HepG2 (cell line): ENCODE results near the gene ESYT2. TPM values are rescaled to one million over a fixed set of nuclear protein-coding genes. Genes with fewer than 3 reads are reported as not detected.

Source experiments
- ASH2L ChIP-seq: fragments of 300-600, 200-600 bp; sonication (generic); IDR thresholded peaks from 2 replicates; pipeline ENCODE4 v1.7.0; 2017; ENCODE audit warnings: low read depth, mild to moderate bottlenecking, moderate library complexity, mixed read lengths, low read length; ENCODE audit not compliant: insufficient read length
- KLF15 ChIP-seq: sonication (generic); formaldehyde crosslinking; IDR thresholded peaks from 2 replicates; pipeline ENCODE4 v1.8.1; 2023; ENCODE audit warnings: borderline replicate concordance, mild to moderate bottlenecking, inconsistent platforms, missing genetic modification reagents, mixed read lengths
- MBD4 ChIP-seq: IDR thresholded peaks from 2 replicates; pipeline ENCODE4 v1.6.1; 2012; ENCODE audit warnings: low read length, inconsistent platforms, borderline replicate concordance
- POGZ ChIP-seq: sonication (generic); formaldehyde crosslinking; IDR thresholded peaks from 2 replicates; pipeline ENCODE4 v1.4.0; 2020; ENCODE audit warnings: mild to moderate bottlenecking, missing genetic modification reagents
- SOX5 ChIP-seq: IDR thresholded peaks from 2 replicates; pipeline ENCODE4 v1.6.1; 2016; ENCODE audit warnings: borderline replicate concordance
- ZFP36L2 ChIP-seq: sonication (generic); formaldehyde crosslinking; IDR thresholded peaks from 2 replicates; pipeline ENCODE4 v1.4.0; 2020; ENCODE audit warnings: missing genetic modification reagents
- ZMYM3 ChIP-seq: sonication (generic); formaldehyde crosslinking; IDR thresholded peaks from 2 replicates; pipeline ENCODE4 v1.5.1; 2020; ENCODE audit warnings: mild to moderate bottlenecking, missing genetic modification reagents
- ZNF121 ChIP-seq: sonication (generic); formaldehyde crosslinking; IDR thresholded peaks from 2 replicates; pipeline ENCODE4 v1.5.0; 2020; ENCODE audit warnings: mild to moderate bottlenecking, missing genetic modification reagents
- ZNF33B ChIP-seq: sonication (generic); formaldehyde crosslinking; IDR thresholded peaks from 2 replicates; pipeline ENCODE4 v1.5.1; 2020; ENCODE audit warnings: mild to moderate bottlenecking, missing genetic modification reagents
- ZNF678 ChIP-seq: sonication (generic); formaldehyde crosslinking; IDR thresholded peaks from 2 replicates; pipeline ENCODE4 v1.4.0; 2020; ENCODE audit warnings: mild to moderate bottlenecking, missing genetic modification reagents
- ZNF781 ChIP-seq: sonication (generic); formaldehyde crosslinking; IDR thresholded peaks from 2 replicates; pipeline ENCODE4 v1.5.1; 2020; ENCODE audit warnings: borderline replicate concordance, mild to moderate bottlenecking, missing genetic modification reagents; ENCODE audit errors: not compliant biosample characterization
- polyA plus RNA-seq, 8 experiments: library from polyadenylated mRNA; depleted of rRNA in 3 of 8; stranded (reverse) in 7 of 8; unstranded in 1 of 8; fragments of >200 nt; fragmentation: Illumina TruSeq in 4 of 8; extraction: Trizol in 4 of 8; gene quantifications; 2 replicates each; pipeline versions ENCODE4 v1.2.1 to v1.2.3, GENCODE V29; 2011 to 2016; ENCODE audit warnings: low read depth in 4 of 8, missing spikeins in 1 of 8, mixed read lengths in 1 of 8; ENCODE audit not compliant: insufficient read depth in 1 of 8
- total RNA-seq, 5 experiments: library from RNA; depleted of rRNA; stranded (reverse); fragments of >200 nt; fragmentation: Illumina TruSeq; extraction: Trizol; gene quantifications; 2 replicates each; pipeline ENCODE4 v1.2.3, GENCODE V29; 2016; ENCODE audit warnings: low read depth in 1 of 5
- TF ChIP-seq, protein P1 (sequence below): sonication (generic); formaldehyde crosslinking; IDR thresholded peaks from 2 replicates; pipeline ENCODE4 v1.8.1; 2023; ENCODE audit warnings: mild to moderate bottlenecking, moderate library complexity, missing genetic modification reagents
- TF ChIP-seq, protein P2 (sequence below): sonication (generic); formaldehyde crosslinking; IDR thresholded peaks from 2 replicates; pipeline ENCODE4 v1.4.0; 2020; ENCODE audit warnings: missing genetic modification reagents
- TF ChIP-seq, protein P3 (sequence below): sonication (generic); formaldehyde crosslinking; IDR thresholded peaks from 2 replicates; pipeline ENCODE4 v1.5.1; 2020; ENCODE audit warnings: missing genetic modification reagents, mild to moderate bottlenecking, borderline replicate concordance
- TF ChIP-seq, protein P4 (sequence below): sonication (generic); formaldehyde crosslinking; IDR thresholded peaks from 2 replicates; pipeline ENCODE4 v1.4.0; 2020; ENCODE audit warnings: mild to moderate bottlenecking, missing genetic modification reagents
- TF ChIP-seq, protein P5 (sequence below): IDR thresholded peaks from 2 replicates; pipeline ENCODE4 v1.4.0; 2020; ENCODE audit warnings: mild to moderate bottlenecking, missing genetic modification reagents

ESYT2 gene
- total and polyA plus RNA-seq, 2 of the 13 experiments (the other 11 are each of a cell fraction or from before 2014, with no cell fraction given), result 28.5 to 37.3 TPM

DNA sequence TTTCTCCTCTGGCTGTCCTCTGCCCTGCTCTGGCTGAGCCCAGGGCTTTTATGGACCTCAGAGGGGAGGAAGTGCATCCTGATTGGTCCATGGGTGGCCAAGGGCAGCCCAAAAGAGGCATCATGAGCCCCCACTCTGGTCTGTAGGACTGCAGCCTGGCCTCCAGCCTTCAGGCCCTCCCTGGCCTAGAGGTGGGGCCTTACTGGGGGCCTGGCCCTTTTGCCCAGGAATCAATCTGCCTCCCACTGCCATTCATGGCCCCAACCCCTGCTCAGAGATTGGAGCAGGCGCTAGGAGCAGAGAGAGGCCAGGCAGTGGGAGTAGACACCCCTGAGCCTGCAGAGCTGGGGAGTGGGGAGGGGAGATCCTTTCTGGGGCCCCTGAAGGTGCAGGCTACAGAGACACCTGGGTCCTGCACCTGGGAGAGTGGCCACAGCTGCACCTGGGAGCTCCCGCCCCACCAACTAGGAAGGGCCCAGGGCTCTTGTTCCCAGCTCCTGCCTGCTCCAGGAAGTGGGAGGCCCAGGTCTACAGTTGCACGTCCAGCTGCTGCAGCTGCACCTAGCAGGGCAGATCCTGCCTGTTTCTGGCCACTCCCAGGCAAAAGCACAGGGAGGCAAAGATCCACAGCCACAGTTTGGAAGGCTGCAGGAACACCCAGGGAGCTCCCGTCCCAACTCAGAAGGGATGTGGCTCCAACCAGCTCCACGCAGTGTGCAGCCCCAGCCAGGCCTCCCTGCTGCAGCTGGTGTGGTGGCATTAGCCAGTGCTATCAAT lies 20.6 kb upstream of the ESYT2 start (continued):
- TF ChIP-seq, protein P1, sequence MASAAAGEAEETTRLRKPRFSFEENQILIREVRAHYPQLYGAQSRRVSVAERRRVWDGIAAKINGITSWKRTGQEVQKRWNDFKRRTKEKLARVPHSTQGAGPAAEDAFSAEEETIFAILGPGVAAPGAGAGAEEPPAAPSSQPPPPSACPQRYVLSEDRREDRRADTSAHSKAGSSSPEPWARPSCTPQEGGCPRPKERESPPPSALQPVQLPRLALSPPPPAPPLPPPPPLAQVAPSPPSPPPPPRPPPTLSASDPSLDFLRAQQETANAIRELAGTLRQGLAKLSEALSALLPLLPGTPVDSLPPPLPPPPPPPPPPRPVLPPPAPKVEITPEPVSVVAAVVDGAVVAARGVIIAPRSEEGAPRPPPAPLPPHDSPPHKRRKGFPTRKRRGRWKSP (CRISPR knock-in tag), result no peak
- TF ChIP-seq MBD4 (no peak), ZNF781 (CRISPR knock-in tag) (no peak), KLF15 (CRISPR knock-in tag) (no peak), ZNF121 (no peak), ZNF678 (CRISPR knock-in tag) (no peak), ASH2L (peak; percentile 25), SOX5 (CRISPR knock-in tag) (no peak), ZMYM3 (CRISPR knock-in tag) (no peak), POGZ (CRISPR knock-in tag) (peak; percentile 70; the same call in 1 of the 2 replicates), ZFP36L2 (no peak), ZNF33B (no peak)
- TF ChIP-seq, protein P2, sequence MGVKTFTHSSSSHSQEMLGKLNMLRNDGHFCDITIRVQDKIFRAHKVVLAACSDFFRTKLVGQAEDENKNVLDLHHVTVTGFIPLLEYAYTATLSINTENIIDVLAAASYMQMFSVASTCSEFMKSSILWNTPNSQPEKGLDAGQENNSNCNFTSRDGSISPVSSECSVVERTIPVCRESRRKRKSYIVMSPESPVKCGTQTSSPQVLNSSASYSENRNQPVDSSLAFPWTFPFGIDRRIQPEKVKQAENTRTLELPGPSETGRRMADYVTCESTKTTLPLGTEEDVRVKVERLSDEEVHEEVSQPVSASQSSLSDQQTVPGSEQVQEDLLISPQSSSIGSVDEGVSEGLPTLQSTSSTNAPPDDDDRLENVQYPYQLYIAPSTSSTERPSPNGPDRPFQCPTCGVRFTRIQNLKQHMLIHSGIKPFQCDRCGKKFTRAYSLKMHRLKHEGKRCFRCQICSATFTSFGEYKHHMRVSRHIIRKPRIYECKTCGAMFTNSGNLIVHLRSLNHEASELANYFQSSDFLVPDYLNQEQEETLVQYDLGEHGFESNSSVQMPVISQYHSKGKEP (CRISPR knock-in tag), result no peak
- TF ChIP-seq, protein P3, sequence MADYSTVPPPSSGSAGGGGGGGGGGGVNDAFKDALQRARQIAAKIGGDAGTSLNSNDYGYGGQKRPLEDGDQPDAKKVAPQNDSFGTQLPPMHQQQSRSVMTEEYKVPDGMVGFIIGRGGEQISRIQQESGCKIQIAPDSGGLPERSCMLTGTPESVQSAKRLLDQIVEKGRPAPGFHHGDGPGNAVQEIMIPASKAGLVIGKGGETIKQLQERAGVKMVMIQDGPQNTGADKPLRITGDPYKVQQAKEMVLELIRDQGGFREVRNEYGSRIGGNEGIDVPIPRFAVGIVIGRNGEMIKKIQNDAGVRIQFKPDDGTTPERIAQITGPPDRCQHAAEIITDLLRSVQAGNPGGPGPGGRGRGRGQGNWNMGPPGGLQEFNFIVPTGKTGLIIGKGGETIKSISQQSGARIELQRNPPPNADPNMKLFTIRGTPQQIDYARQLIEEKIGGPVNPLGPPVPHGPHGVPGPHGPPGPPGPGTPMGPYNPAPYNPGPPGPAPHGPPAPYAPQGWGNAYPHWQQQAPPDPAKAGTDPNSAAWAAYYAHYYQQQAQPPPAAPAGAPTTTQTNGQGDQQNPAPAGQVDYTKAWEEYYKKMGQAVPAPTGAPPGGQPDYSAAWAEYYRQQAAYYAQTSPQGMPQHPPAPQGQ (CRISPR knock-in tag), result no peak
- TF ChIP-seq, protein P4, sequence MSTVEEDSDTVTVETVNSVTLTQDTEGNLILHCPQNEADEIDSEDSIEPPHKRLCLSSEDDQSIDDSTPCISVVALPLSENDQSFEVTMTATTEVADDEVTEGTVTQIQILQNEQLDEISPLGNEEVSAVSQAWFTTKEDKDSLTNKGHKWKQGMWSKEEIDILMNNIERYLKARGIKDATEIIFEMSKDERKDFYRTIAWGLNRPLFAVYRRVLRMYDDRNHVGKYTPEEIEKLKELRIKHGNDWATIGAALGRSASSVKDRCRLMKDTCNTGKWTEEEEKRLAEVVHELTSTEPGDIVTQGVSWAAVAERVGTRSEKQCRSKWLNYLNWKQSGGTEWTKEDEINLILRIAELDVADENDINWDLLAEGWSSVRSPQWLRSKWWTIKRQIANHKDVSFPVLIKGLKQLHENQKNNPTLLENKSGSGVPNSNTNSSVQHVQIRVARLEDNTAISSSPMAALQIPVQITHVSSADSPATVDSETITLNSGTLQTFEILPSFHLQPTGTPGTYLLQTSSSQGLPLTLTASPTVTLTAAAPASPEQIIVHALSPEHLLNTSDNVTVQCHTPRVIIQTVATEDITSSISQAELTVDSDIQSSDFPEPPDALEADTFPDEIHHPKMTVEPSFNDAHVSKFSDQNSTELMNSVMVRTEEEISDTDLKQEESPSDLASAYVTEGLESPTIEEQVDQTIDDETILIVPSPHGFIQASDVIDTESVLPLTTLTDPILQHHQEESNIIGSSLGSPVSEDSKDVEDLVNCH (CRISPR knock-in tag), result no peak
- TF ChIP-seq, protein P5, sequence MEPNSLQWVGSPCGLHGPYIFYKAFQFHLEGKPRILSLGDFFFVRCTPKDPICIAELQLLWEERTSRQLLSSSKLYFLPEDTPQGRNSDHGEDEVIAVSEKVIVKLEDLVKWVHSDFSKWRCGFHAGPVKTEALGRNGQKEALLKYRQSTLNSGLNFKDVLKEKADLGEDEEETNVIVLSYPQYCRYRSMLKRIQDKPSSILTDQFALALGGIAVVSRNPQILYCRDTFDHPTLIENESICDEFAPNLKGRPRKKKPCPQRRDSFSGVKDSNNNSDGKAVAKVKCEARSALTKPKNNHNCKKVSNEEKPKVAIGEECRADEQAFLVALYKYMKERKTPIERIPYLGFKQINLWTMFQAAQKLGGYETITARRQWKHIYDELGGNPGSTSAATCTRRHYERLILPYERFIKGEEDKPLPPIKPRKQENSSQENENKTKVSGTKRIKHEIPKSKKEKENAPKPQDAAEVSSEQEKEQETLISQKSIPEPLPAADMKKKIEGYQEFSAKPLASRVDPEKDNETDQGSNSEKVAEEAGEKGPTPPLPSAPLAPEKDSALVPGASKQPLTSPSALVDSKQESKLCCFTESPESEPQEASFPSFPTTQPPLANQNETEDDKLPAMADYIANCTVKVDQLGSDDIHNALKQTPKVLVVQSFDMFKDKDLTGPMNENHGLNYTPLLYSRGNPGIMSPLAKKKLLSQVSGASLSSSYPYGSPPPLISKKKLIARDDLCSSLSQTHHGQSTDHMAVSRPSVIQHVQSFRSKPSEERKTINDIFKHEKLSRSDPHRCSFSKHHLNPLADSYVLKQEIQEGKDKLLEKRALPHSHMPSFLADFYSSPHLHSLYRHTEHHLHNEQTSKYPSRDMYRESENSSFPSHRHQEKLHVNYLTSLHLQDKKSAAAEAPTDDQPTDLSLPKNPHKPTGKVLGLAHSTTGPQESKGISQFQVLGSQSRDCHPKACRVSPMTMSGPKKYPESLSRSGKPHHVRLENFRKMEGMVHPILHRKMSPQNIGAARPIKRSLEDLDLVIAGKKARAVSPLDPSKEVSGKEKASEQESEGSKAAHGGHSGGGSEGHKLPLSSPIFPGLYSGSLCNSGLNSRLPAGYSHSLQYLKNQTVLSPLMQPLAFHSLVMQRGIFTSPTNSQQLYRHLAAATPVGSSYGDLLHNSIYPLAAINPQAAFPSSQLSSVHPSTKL (CRISPR knock-in tag), result 0 out of 2 replicates have a peak, but pooled peaks have one; percentile 8
